K562 (cell line): ENCODE data around the gene NDUFAF3. TPM values are rescaled to one million over a fixed set of nuclear protein-coding genes. Genes with fewer than 3 reads are reported as not detected.

Experiments used
- ATF7 ChIP-seq: fragments of 450-650 bp; IDR thresholded peaks from 2 replicates; pipeline ENCODE4 v1.7.1; 2014; ENCODE audit warnings: mild to moderate bottlenecking, moderate library complexity
- CBX1 ChIP-seq: sonication (generic); IDR thresholded peaks from 2 replicates; pipeline ENCODE4 v1.6.1; 2016; ENCODE audit warnings: antibody characterized with exemption, low read depth, mild to moderate bottlenecking
- CHCHD3 ChIP-seq: fragments of 250-450 bp; sonication (Bioruptor Pico); IDR thresholded peaks from 2 replicates; pipeline ENCODE4 v2.1.2; 2022; ENCODE audit warnings: mild to moderate bottlenecking
- CSDE1 ChIP-seq, 2 experiments: fragments of 450-650 bp; IDR thresholded peaks; 2 replicates each; pipeline ENCODE4 v1.6.1; 2016; ENCODE audit warnings: mild to moderate bottlenecking in 1 of 2
- CTBP1 ChIP-seq: fragments of 450-650 bp; IDR thresholded peaks from 2 replicates; pipeline ENCODE4 v1.6.1; 2016; ENCODE audit warnings: borderline replicate concordance
- CXXC5 ChIP-seq: fragments of 250-450 bp; sonication (Bioruptor Pico); IDR thresholded peaks from 2 replicates; pipeline ENCODE4 v1.8.0; 2022; ENCODE audit warnings: inconsistent platforms, mild to moderate bottlenecking, moderate library complexity
- DLX4 ChIP-seq: fragments of 250-450 bp; sonication (Bioruptor Pico); IDR thresholded peaks from 2 replicates; pipeline ENCODE4 v1.6.1; 2021; ENCODE audit warnings: mild to moderate bottlenecking
- FIP1L1 ChIP-seq: fragments of 200-400 bp; formaldehyde crosslinking; IDR thresholded peaks from 2 replicates; pipeline ENCODE4 v1.6.1; 2018; ENCODE audit warnings: mild to moderate bottlenecking, low read depth, low read length; ENCODE audit not compliant: poor library complexity, severe bottlenecking
- FOXA3 ChIP-seq, 2 experiments: fragments of 450-650 bp in 1 of 2; sonication (generic) in 1 of 2; formaldehyde crosslinking; IDR thresholded peaks in 1 of 2; conservative IDR thresholded peaks in 1 of 2; 2 replicates each; pipeline versions ENCODE4 v1.4.0 to v1.8.0; 2020 to 2022; ENCODE audit warnings: mild to moderate bottlenecking in 2 of 2, missing genetic modification reagents in 1 of 2
- GABPB1 ChIP-seq: sonication (generic); formaldehyde crosslinking; IDR thresholded peaks from 2 replicates; pipeline ENCODE4 v1.8.0; 2022; ENCODE audit warnings: mild to moderate bottlenecking, missing genetic modification reagents
- HDGF ChIP-seq: fragments of 450-650 bp; IDR thresholded peaks from 2 replicates; pipeline ENCODE4 v1.6.1; 2016
- MBD2 ChIP-seq: sonication (generic); IDR thresholded peaks from 2 replicates; pipeline ENCODE4 v1.6.1; 2016; ENCODE audit warnings: low read depth, borderline replicate concordance
- NR3C1 ChIP-seq: sonication (generic); formaldehyde crosslinking; IDR thresholded peaks from 2 replicates; pipeline ENCODE4 v1.8.1; 2022; ENCODE audit warnings: missing genetic modification reagents
- NRF1 ChIP-seq, 2 experiments: fragments of 450-650 bp; IDR thresholded peaks in 1 of 2; conservative IDR thresholded peaks in 1 of 2; 2 replicates each; pipeline ENCODE4 v1.6.1; 2014; ENCODE audit warnings: mild to moderate bottlenecking in 2 of 2
- PBX2 ChIP-seq, 2 experiments: IDR thresholded peaks in 1 of 2; conservative IDR thresholded peaks in 1 of 2; 2 replicates each; pipeline ENCODE4 v1.6.1; 2016; ENCODE audit warnings: low read depth in 2 of 2, mild to moderate bottlenecking in 1 of 2, missing compliant biosample characterization in 1 of 2, missing genetic modification characterization in 1 of 2, moderate library complexity in 1 of 2
- PCBP2 ChIP-seq: fragments of 200-400 bp; formaldehyde crosslinking; IDR thresholded peaks from 2 replicates; pipeline ENCODE4 v1.6.1; 2018; ENCODE audit warnings: low read length, low read depth, mild to moderate bottlenecking, moderate library complexity; ENCODE audit not compliant: poor library complexity, severe bottlenecking
- RNF2 ChIP-seq: sonication (generic); IDR thresholded peaks from 2 replicates; pipeline ENCODE4 v1.6.1; 2016
- SFPQ ChIP-seq: fragments of 200-400 bp; formaldehyde crosslinking; IDR thresholded peaks from 2 replicates; pipeline ENCODE4 v1.6.1; 2017; ENCODE audit warnings: mild to moderate bottlenecking, low read depth, low read length, moderate library complexity
- ZFX ChIP-seq: sonication (generic); formaldehyde crosslinking; IDR thresholded peaks from 2 replicates; pipeline ENCODE4 v1.8.0; 2022; ENCODE audit warnings: mild to moderate bottlenecking, missing genetic modification reagents, moderate library complexity
- ZNF347 ChIP-seq: fragments of 450-650 bp; formaldehyde crosslinking; IDR thresholded peaks from 2 replicates; pipeline ENCODE4 v1.4.0; 2020; ENCODE audit warnings: low read depth, mild to moderate bottlenecking, moderate library complexity
- ZNF449 ChIP-seq: fragments of 250-450 bp; sonication (Bioruptor Pico); IDR thresholded peaks from 2 replicates; pipeline ENCODE4 v1.8.0; 2022; ENCODE audit warnings: moderate library complexity, mild to moderate bottlenecking, inconsistent platforms
- polyA plus RNA-seq, 8 experiments: library from polyadenylated mRNA; depleted of rRNA in 4 of 8; stranded (reverse) in 5 of 8; unstranded in 3 of 8; fragments of >200 nt; fragmentation: Nextera tagmentation in 2 of 8; fragmentation: Illumina TruSeq in 1 of 8; extraction: Ambion mirVana in 2 of 8; extraction: Trizol in 1 of 8; gene quantifications; 2 replicates each; pipeline versions ENCODE4 v1.2.1 to v1.2.3, GENCODE V29; 2011 to 2014; ENCODE audit warnings: inconsistent platforms in 1 of 8, missing spikeins in 1 of 8
- total RNA-seq, 7 experiments: library from RNA; depleted of rRNA in 6 of 7; stranded (reverse); fragments of >200 nt in 6 of 7; fragmentation: Illumina TruSeq in 2 of 7; extraction: Trizol in 2 of 7; gene quantifications; 2 replicates each; pipeline versions ENCODE4 v1.2.1 to v1.2.3, GENCODE V29; 2011 to 2021; ENCODE audit warnings: low replicate concordance in 1 of 7

NDUFAF3 gene
- total and polyA plus RNA-seq, 9 of the 15 experiments (the other 6 are each of a cell fraction or from before 2014, with no cell fraction given): 17.0 to 127 (median 36.3) TPM

GRCh38 chr3:49028673-49029562 lies 7.0 kb downstream of the NDUFAF3 start, which contains the start of gene IMPDH2 (continued):
- no peak for TF ChIP-seq PBX2 (CRISPR knock-in tag; IDR thresholded peaks at IDR 0.05; ENCODE audit: low read depth)
- TF ChIP-seq PBX2 (tag; conservative IDR thresholded peaks at IDR 0.05; ENCODE audit: low read depth): no peak
- TF ChIP-seq DLX4: no peak
- TF ChIP-seq MBD2: peak; percentile 72; the same call in 1 of the 2 replicates
- no peak for TF ChIP-seq NR3C1 (CRISPR knock-in tag)
- TF ChIP-seq PCBP2: no peak
- TF ChIP-seq CXXC5 (CRISPR knock-in tag): peak; percentile 86
- peak; percentile 72 for TF ChIP-seq GABPB1 (CRISPR knock-in tag)
- TF ChIP-seq SFPQ: no peak
- peak; percentile 78; the same call in 1 of the 2 replicates for TF ChIP-seq CTBP1
- TF ChIP-seq FIP1L1: peak; percentile 80
- TF ChIP-seq ZFX (CRISPR knock-in tag): peak; percentile 91
- TF ChIP-seq CSDE1 (IDR thresholded peaks at IDR 0.05): peak in 1 of 2 experiments; percentile 15; a peak in 1 of 4 replicates
- no peak for TF ChIP-seq FOXA3 (CRISPR knock-in tag; conservative IDR thresholded peaks at IDR 0.05 in 1 of 2, IDR thresholded peaks at IDR 0.05 in 1 of 2)
- TF ChIP-seq CHCHD3 (CRISPR knock-in tag): no peak
- no peak for TF ChIP-seq ZNF449 (CRISPR knock-in tag)
- TF ChIP-seq HDGF: no peak
- peak; percentile 87 for TF ChIP-seq CBX1
- no peak for TF ChIP-seq ZNF347 (CRISPR knock-in tag)
- TF ChIP-seq NRF1 (conservative IDR thresholded peaks at IDR 0.05 in 1 of 2, IDR thresholded peaks at IDR 0.05 in 1 of 2): peak; percentile 93 to 94
- peak; percentile 97 for TF ChIP-seq ATF7
- peak; percentile 56 for TF ChIP-seq RNF2
